PC-9 (cell line): ENCODE data around the gene VAC14. TPM values are rescaled to one million over a fixed set of nuclear protein-coding genes. Genes with fewer than 3 reads are reported as not detected.

Source experiments
- BruUV-seq: library from RNA; stranded (reverse); fragments of 400-500 nt; replicated peaks from 2 replicates; lab custom pipeline; 2021; lab: Mats Ljungman, UMichigan
- CTCF ChIA-PET: fragments of 300-600 bp; sonication (Branson Sonifier 250); formaldehyde crosslinking; loops from one replicate; lab custom pipeline; 2022; ENCODE audit warnings: antibody characterized with exemption; lab: Charles Lee
- POLR2A ChIA-PET: fragments of 300-600 bp; sonication (Branson Sonifier 250); formaldehyde crosslinking; loops from one replicate; lab custom pipeline; 2022; ENCODE audit warnings: antibody characterized with exemption; ENCODE audit not compliant: unreplicated experiment; lab: Charles Lee
- DNase-seq, 2 experiments: peaks; one replicate each; pipeline versions ENCODE4 v3.0.0 to v3.0.0-alpha.2; 2015 to 2022; ENCODE audit warnings: mixed read lengths in 1 of 2
- H2AFZ ChIP-seq: fragments of 200-600 bp; sonication (generic); 2 replicates; pipeline ENCODE4 v1.8.1; 2017; ENCODE audit warnings: antibody characterized with exemption
- H3F3A ChIP-seq: fragments of 200-600 bp; sonication (generic); 2 replicates; pipeline ENCODE4 v1.8.1; 2017; ENCODE audit warnings: antibody characterized with exemption, mild to moderate bottlenecking, low read depth; ENCODE audit not compliant: insufficient read depth
- H3K27ac ChIP-seq: fragments of 200-600 bp; sonication (generic); 2 replicates; pipeline ENCODE4 v1.6.1; 2016; ENCODE audit warnings: mixed run types
- H3K27me3 ChIP-seq: fragments of 200-600 bp; sonication (generic); 2 replicates; pipeline ENCODE4 v1.6.1; 2016; ENCODE audit warnings: low read depth, mixed run types; ENCODE audit not compliant: insufficient read depth
- H3K36me3 ChIP-seq: fragments of 200-600 bp; sonication (generic); 2 replicates; pipeline ENCODE4 v1.6.1; 2016; ENCODE audit warnings: low read depth, mixed run types
- H3K4me1 ChIP-seq: fragments of 200-600 bp; sonication (generic); replicated peaks from 2 replicates; pipeline ENCODE4 v1.6.1; 2016; ENCODE audit warnings: mixed run types; ENCODE audit not compliant: insufficient read depth
- H3K4me2 ChIP-seq: fragments of 200-600 bp; sonication (generic); 2 replicates; pipeline ENCODE4 v1.6.1; 2017; ENCODE audit warnings: mixed run types
- H3K4me3 ChIP-seq: fragments of 200-600 bp; sonication (generic); 2 replicates; pipeline ENCODE4 v1.6.1; 2016; ENCODE audit warnings: mixed run types
- H3K79me2 ChIP-seq: fragments of 200-600 bp; sonication (generic); 2 replicates; pipeline ENCODE4 v1.6.1; 2017; ENCODE audit warnings: low read depth, mixed run types
- H3K9me2 ChIP-seq: fragments of 200-600 bp; sonication (generic); 2 replicates; pipeline ENCODE4 v1.8.1; 2017; ENCODE audit warnings: mild to moderate bottlenecking; ENCODE audit not compliant: insufficient read depth
- H3K9me3 ChIP-seq: fragments of 200-600 bp; sonication (generic); 2 replicates; pipeline ENCODE4 v1.8.1; 2016; ENCODE audit warnings: low read depth; ENCODE audit not compliant: insufficient read depth
- H4K20me1 ChIP-seq: fragments of 200-600 bp; sonication (generic); 2 replicates; pipeline ENCODE4 v1.8.1; 2017; ENCODE audit not compliant: insufficient read depth
- EZH2 ChIP-seq: fragments of 200-600 bp; sonication (generic); IDR thresholded peaks from 2 replicates; pipeline ENCODE4 v1.8.0; 2017; ENCODE audit warnings: antibody characterized with exemption, low read depth
- intact Hi-C: fragments of 100-400 bp; cut with micrococcal nuclease; formaldehyde crosslinking; loops from one replicate; pipeline ENCODE4 v1.10.0; 2022; ENCODE audit not compliant: unreplicated experiment
- total RNA-seq: library from RNA; stranded (reverse); gene quantifications from 2 replicates; pipeline ENCODE4 v1.2.3, GENCODE V29; 2021
- TF ChIP-seq, protein P1 (sequence below): fragments of 200-600 bp; sonication (generic); conservative IDR thresholded peaks from 2 replicates; pipeline ENCODE4 v1.6.1; 2017; ENCODE audit warnings: mixed run types, antibody characterized with exemption, mild to moderate bottlenecking, moderate library complexity

The VAC14 gene
- total RNA-seq, 1 experiment from 2014 or later: 46.8 TPM

DNA sequence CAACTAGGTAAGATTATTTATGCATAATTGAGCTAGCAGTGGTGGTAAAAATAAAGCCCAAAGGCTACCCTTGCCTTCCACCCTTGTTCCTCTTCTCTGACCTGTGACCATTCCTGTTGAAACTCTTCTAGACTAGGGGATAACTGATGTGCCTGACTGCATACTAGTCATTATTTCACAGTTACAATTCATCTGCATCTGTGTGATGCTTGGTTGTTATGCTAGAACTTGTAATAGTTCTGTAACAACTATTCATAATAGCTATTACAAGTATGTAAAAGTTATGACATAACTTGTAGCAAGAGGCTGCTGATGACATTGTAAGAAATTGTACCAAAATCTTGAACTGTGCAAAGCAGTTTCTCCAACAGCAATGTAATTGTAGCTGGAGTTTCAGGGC, 2.4 kb upstream of the VAC14 start:
- DNase-seq: no peak
- no peaks in the 10 kb centered on the region for H3K27me3 ChIP-seq

DNA sequence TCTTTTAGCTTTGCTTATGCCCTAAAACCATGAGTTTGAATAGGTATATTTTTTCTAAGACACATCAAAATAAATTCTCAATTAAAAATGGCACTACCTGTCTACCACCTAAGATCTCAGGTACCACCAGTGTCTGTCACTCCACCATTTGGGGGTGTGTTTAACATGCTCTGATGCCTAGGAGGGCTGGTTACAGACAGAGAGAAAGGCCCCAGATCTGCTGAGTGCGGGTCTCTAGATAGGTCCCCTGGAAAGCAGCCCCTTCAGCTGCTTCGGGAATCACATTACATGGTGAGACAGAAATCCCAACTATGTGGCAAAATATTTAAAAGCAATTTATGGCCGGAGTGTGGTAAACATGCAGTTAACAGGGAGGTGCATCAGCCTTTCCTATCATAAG, 653 bp upstream of the VAC14 start:
- Histone ChIP-seq H3K4me2 (peak overlapping the region; percentile 97), H3K36me3 (peaks cover 10% of the 10 kb centered on the region; the same call in 1 of the 2 replicates), H3K4me1 (peaks cover 5% of the 10 kb centered on the region; the same call in 1 of the 2 replicates), H3K27ac (peak overlapping the region; percentile 3; the same call in 1 of the 2 replicates), H3K9me2 (no peaks in the 10 kb centered on the region), H3K27me3 (no peaks in the 10 kb centered on the region), H3K9me3 (no peaks in the 10 kb centered on the region), H4K20me1 (no peaks in the 10 kb centered on the region), H2AFZ (peak overlapping the region; percentile 78), H3K4me3 (peak overlapping the region; percentile 71; the same call in 1 of the 2 replicates), H3K79me2 (peaks cover 38% of the 10 kb centered on the region), H3F3A (peaks cover 5% of the 10 kb centered on the region; the same call in 1 of the 2 replicates)
- no TSS peak for BruUV-seq
- CTCF ChIA-PET: no interaction called here
- POLR2A ChIA-PET: interaction anchor here (0.5 to 0.6 kb wide), 3 partner anchors 29 to 580 kb away, joined by 3 to 18 read pairs (median 3); no protein-coding TSS in a partner anchor
- no peak for DNase-seq
- no peak for TF ChIP-seq EZH2
- TF ChIP-seq, protein P1, sequence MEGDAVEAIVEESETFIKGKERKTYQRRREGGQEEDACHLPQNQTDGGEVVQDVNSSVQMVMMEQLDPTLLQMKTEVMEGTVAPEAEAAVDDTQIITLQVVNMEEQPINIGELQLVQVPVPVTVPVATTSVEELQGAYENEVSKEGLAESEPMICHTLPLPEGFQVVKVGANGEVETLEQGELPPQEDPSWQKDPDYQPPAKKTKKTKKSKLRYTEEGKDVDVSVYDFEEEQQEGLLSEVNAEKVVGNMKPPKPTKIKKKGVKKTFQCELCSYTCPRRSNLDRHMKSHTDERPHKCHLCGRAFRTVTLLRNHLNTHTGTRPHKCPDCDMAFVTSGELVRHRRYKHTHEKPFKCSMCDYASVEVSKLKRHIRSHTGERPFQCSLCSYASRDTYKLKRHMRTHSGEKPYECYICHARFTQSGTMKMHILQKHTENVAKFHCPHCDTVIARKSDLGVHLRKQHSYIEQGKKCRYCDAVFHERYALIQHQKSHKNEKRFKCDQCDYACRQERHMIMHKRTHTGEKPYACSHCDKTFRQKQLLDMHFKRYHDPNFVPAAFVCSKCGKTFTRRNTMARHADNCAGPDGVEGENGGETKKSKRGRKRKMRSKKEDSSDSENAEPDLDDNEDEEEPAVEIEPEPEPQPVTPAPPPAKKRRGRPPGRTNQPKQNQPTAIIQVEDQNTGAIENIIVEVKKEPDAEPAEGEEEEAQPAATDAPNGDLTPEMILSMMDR: no peak
- intact Hi-C loops: no loop called here

More for the DNA sequence above, 2.4 kb upstream of the VAC14 start:
- Histone ChIP-seq H3K4me1 (peaks cover 5% of the 10 kb centered on the region; the same call in 1 of the 2 replicates), H3K79me2 (peaks cover 23% of the 10 kb centered on the region), H3K4me3 (no peak overlapping the region), H2AFZ (no peak overlapping the region), H4K20me1 (no peaks in the 10 kb centered on the region), H3K4me2 (no peak overlapping the region), H3K9me2 (no peaks in the 10 kb centered on the region), H3K27ac (no peak overlapping the region), H3K36me3 (peaks cover 7% of the 10 kb centered on the region; the same call in 1 of the 2 replicates), H3F3A (peaks cover 5% of the 10 kb centered on the region; the same call in 1 of the 2 replicates), H3K9me3 (no peaks in the 10 kb centered on the region)
- ChIA-PET POLR2A (interaction anchor here (0.7 kb wide), 1 partner anchor 36 kb away, joined by 5 read pairs; no protein-coding TSS in a partner anchor), CTCF (no interaction called here)
- no peak for TF ChIP-seq EZH2
- TF ChIP-seq, protein P1: no peak
- BruUV-seq: no TSS peak
- intact Hi-C loops: no loop called here

DNA sequence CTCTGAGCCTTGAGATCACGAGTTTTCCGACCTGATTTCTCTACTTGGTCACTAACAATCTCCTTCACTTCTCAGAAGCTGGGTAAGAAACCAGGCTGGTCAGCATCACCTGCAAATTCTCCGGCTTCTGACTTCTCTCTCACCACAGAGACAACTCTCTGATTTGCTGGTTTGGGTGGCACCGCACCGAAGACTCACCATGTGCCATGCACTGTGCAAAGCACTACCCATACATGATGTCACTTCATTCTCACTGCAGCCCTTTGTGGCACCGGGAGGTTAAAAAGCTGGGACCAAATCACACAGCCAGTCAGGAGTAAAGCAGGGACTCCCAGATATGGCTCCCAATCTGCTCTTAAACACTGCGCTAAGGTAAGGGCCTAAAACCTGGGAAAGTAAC, 647 bp downstream of the VAC14 start:
- Histone ChIP-seq H3K4me2 (peak overlapping the region; percentile 97), H3K36me3 (peaks cover 10% of the 10 kb centered on the region; the same call in 1 of the 2 replicates), H3K27ac (0 out of 2 replicates have a peak overlapping the region, but pooled peaks have one; percentile 16), H3F3A (peaks cover 5% of the 10 kb centered on the region; the same call in 1 of the 2 replicates), H3K4me3 (peak overlapping the region; percentile 71), H3K79me2 (peaks cover 51% of the 10 kb centered on the region), H3K9me3 (no peaks in the 10 kb centered on the region), H4K20me1 (no peaks in the 10 kb centered on the region), H3K4me1 (peaks cover 5% of the 10 kb centered on the region; the same call in 1 of the 2 replicates), H2AFZ (peak overlapping the region; percentile 78), H3K9me2 (no peaks in the 10 kb centered on the region), H3K27me3 (no peaks in the 10 kb centered on the region)
- ChIA-PET CTCF (no interaction called here), POLR2A (no interaction called here)
- BruUV-seq: TSS peak; percentile 54
- TF ChIP-seq, protein P1: no peak
- no peak for DNase-seq
- intact Hi-C loops: no loop called here
